GM23338 (cell line): Measurements from ENCODE around the gene TMUB2.

Experiments
- EZH2phosphoT487 ChIP-seq: fragments of 200-600 bp; sonication (generic); IDR thresholded peaks from one replicate; pipeline ENCODE4 v1.8.1; 2018; ENCODE audit warnings: antibody characterized with exemption; ENCODE audit not compliant: unreplicated experiment
- TF ChIP-seq, protein P1 (sequence below), 2 experiments: fragments of 200-600 bp in 1 of 2; sonication (generic) in 1 of 2; conservative IDR thresholded peaks; 2 replicates each; pipeline versions ENCODE4 v1.5.1 to v1.6.1; 2016 to 2017; ENCODE audit warnings: antibody characterized with exemption in 2 of 2, low read depth in 2 of 2, mild to moderate bottlenecking in 2 of 2, moderate library complexity in 1 of 2

DNA sequence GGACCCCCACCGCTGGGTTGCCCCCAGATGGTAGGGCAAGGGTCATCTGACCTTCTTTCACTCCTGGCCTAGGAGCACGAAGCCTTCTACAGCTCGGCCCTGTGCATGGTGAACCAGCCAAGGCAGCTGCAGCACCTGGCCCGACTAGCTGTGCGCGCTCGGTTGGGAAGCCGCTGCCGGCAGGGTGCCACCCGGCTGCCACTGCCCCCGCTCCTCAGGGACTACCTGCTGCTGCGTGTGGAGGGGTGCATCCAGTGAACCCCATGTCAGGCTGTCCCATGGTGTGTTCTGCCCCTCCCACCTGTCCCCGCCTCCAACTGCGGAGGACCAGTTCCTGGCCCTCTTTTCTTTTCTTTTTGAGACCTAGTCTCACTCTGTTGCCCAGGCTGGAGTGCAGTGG is 8.6 kb upstream of the TMUB2 start:
- TF ChIP-seq, protein P1, sequence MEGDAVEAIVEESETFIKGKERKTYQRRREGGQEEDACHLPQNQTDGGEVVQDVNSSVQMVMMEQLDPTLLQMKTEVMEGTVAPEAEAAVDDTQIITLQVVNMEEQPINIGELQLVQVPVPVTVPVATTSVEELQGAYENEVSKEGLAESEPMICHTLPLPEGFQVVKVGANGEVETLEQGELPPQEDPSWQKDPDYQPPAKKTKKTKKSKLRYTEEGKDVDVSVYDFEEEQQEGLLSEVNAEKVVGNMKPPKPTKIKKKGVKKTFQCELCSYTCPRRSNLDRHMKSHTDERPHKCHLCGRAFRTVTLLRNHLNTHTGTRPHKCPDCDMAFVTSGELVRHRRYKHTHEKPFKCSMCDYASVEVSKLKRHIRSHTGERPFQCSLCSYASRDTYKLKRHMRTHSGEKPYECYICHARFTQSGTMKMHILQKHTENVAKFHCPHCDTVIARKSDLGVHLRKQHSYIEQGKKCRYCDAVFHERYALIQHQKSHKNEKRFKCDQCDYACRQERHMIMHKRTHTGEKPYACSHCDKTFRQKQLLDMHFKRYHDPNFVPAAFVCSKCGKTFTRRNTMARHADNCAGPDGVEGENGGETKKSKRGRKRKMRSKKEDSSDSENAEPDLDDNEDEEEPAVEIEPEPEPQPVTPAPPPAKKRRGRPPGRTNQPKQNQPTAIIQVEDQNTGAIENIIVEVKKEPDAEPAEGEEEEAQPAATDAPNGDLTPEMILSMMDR (conservative IDR thresholded peaks at IDR 0.05; ENCODE audit: low read depth in 2 of 2) = no peak
- no peak for TF ChIP-seq EZH2phosphoT487
